ENCODE measurements around the gene EML6.

EML6 gene

DNA sequence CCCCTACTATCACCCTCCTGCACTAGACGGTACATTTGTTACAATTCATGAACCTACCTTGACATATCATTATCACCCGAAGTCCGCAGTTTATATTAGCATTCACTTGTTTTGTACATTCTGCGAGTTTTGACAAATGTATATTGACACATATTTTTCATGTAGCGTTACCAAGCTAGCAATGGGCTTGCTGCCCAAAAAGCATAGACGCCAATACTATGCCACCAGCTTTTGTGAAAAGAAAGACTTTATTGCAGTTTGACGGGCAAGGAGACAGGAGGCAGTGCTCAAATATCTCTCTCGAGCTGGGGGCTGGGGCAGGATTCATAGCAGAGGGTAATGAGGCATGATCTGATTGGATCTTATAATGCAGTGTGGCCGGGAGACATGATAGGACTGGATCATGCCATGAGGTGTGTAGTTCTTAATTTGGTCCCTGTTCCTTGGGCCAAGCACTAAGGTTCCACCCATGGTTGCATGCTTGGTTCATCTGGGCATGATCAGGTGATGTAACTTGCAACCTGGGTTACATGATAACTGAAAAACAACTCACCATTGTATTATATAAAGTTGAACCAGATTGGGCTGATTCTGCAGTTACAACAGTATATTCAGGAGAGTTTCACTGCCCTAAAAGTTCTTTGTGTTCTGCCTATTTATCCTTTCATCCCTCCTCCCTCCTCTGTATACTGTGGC lies 164.5 kb downstream of the EML6 start:
- DNase-seq: no peak

DNA sequence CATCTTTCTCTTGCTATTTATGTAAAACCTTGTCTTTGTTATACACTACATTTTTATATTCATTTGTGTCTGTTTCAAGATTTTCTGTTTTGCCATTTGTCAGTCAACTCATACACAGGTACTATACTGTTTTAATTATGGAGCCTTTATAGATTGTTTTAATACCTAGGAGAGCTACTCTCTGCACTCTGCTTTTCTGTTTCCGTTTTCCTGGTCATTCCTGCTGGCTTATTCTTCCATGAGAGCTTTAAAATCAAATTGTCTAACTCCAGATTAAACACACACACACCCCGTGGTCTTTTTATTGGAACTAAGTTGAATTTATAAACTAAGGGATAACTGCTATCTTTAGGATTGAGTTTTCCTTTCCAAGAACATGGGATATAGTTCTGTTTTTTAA lies 165.6 kb downstream of the EML6 start:
- DNase-seq: no peak

DNA sequence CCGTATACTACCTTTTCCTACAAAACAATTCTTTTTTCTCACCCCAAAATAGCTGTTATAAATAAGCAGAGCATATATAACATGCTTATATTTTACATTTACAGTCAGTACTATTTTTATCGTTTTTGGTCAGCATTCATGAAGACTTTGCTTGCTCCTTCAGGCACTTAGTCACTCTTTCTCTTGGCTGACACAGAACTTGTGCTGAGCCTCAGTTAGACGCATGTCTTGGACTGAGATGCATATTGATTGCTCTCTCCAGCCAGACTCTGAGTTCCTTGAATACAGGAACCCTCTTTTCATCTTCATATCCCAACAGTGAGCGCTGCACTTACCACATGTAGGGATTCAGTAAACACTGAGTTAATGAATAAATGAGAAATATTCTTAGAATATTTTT lies 168.4 kb downstream of the EML6 start:
- DNase-seq: no peak

DNA sequence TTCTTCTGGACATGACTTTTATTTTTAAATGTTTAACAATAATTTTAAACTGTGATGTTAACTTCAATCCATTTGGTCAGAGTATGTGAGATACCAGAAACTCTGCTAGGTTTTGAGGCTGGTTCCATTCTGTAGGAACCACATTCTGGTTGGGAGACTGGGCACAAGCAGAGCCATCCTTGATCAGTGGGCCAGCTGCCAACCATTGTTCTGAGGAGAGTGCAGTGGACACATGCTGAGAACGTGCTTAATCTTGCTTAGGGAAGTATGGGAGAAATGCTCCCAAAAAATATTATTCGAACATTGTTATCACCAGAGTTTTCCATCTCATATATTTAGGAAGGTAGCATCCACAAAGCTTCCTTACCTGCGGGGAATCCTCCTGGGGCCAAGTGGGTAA lies 171.0 kb downstream of the EML6 start:
- no peak for DNase-seq

DNA sequence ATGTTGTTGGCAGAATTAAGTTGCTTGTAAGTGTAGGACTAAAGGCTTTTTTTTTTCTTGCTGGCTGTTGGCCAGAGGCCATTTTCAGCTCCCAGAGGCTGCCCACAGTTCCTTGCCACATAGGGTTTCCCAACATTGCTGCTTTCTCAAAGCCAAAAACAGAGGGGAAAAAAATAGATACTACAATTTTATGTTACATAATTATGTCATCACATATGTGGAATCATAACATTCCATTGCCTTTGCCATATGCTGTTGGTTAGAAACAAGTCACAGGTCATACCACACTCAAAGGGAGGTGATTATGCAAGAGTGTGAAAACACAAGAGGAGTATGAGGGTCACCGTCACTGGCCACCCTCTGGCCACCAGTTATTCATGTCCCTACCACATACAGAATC lies 172.3 kb downstream of the EML6 start:
- DNase-seq: no peak

DNA sequence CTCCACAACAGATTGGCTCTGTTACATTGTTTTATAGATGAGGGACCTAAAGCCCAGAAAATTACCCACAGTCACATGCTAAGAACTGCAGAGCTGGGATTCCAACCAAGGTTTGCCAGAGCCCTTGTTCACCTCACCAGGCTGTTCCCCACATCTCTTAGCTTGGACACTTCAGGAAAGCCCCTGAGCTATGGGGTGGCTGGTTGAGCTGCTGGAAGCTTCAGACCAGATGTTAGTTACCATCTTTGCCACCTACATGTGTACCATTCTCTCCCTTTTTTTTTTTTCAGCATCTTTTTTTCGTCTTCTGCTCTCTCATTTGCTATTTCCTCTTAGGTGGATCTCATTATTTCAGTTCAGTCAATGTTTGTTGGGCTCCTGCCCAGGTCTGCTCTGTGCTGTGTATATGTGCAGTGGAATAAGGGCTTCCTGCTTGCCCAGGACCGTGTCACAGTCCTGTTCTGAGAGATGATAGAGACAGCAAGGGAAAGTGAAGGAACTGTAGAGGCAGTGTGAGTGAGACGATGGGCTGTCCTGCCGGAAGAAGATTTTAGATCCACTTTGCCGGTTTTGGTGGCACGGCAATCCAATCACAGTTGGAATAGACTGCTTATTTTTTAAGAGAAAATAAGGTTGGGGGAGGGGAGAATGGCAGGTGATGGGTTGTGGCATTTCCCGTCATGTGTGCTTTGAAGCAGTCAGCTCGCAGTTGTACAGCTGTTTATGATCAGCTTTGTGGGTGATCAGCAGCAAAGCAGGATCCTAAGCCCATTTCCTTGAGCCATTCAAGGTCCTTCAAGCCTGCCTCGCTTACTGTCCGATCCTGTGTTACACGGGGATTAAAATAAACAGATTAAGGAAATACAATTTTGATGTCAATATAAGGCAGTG lies 174.2 kb downstream of the EML6 start:
- no peak for DNase-seq

DNA sequence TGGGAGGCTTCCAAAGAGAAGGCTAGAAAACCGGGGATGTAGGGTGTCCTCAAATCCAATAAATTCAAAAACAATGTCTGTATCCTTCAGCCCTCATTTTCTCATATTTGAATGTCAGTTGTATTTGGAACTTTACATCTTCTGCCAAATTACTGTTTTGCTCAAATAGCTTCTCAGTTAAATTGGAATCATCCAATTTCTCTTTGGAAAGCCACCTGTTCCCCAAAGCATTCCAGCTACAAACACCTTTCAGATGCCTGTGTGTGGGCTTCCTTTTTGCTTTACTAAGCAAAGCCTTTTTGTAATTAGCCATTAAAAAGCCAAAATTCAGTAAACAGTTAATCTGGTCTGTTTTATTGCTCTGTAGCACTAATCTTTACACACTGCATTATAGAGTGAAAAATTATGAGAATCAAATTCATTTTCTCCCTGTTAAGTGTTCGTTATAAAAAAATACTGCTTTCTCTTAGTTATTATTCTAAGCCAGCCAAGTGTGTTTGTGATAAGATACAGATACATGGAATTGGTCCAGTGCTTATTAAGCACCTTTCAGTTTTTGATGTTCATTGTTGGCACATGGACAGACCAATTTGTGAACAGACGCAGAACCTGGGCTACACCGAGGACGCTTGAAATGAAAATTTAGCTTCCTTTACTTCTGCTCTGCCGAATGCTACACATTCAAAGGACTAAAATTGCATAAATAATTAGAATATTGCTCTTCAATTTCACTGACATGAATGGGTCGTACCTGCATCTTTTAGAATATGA lies 175.2 kb downstream of the EML6 start:
- no peak for DNase-seq

DNA sequence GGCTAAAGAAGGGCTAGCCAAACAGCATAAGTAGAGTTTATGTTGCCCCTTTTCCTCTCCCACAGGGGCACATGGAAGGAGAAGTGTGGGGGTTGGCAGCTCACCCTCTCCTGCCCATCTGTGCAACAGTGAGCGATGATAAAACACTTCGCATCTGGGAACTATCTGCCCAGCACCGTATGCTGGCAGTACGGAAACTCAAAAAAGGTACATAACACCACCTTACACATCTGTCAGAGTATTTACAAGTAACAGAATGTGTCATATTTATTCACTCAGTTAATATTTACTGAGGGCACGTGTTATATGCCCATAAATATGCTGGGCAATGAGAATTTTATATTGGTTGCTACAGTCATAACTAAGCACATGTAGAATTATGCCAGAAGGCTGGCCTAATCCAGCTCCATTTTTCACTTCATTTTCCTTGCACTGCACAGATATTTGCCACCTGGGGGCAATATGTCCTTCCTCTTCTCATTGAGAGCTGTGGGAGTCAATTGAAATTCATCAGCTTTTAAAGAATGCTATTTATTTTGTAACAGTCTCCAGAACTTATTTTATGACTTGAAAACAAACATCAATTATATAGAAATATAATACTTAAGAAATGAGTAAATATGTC lies 176.2 kb downstream of the EML6 start:
- DNase-seq: no peak

DNA sequence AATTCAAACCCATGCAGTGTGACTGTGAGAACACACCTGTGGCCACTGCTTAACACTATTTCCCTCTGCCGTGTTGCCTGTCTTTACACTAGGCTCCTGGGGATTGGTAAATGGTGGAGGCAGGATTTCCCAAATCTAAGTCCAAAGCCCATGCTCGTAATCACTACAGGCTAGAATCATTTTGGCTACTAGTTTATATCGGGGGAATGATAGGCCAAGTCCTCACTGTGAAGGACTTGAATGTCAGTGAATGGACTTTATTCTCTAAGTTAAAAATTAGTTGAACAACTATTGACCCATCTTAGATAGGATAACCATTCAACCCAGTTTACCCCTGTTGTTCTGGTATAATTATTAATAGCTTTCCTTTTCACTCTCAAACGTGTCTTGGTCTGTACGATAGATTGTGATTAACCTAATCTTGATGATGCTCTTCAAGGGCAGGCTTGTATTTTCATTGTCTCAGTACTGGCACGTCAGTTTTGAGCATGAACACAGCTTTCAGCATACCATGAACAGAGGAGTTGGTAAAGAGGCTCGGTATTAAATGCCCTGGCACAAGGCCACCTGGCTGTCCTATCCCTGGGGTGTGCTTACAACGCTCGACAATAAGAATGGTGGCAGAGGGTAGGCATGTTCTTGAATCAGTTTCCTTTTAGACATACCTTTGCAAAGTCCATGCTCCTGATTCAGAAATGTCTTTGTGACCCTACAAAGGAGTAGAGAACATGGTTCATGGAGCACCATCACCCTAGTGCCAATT lies 177.9 kb downstream of the EML6 start:
- no peak for DNase-seq

DNA sequence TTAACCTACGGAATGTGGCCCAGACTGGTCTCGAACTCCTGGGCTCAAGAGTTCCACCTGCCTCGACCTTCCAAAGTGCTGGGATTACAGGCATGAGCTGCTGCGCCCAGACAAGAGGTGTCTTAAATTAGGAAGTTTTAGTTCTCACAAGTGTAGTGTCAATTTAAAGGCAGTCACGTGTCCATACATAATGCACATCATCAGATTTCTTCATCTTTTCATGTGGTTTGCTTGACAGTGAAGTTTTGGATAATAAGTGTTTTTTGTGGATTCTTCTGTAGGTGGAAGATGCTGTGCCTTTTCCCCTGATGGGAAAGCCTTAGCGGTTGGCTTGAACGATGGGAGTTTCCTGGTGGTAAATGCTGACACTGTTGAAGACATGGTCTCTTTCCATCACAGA lies 179.3 kb downstream of the EML6 start:
- DNase-seq: no peak

DNA sequence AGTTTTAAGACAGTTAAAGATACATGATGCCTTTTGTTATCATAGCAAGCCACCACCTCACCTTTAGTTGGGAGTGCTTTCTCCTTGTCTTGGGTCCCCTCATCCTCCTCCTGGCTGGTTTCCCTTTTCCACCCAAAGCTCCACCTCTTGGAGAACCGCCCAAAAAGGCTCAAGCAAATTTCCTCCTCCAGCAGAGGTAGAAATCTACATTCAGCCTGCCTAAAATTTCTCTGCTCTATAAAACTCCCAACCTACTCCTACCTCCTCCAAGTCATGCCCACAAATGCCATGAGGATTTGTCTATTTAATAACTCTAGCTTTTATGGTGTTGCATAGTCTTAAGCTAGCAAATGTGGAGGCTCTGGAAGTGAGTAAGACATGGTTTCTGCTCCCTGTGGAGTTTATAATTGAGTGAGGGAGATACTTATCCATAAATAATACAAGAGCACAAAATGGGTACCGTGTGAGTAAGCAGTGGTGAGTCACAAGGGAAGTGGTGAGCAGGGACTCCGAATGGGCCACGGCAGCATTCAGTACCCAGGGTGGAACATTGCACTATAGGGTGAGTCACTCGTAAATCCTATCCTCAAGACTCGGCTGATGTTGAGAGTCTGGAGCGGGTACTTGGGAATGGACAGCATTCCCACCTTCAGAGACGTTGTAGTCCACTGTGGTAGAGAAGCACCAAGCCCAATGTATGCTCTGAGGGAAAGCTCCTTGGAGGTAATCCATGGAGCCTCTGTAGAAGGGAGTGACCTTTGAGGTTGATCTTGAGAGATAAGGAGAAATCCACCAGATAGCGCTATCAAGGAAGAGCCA lies 180.5 kb downstream of the EML6 start:
- DNase-seq: no peak

DNA sequence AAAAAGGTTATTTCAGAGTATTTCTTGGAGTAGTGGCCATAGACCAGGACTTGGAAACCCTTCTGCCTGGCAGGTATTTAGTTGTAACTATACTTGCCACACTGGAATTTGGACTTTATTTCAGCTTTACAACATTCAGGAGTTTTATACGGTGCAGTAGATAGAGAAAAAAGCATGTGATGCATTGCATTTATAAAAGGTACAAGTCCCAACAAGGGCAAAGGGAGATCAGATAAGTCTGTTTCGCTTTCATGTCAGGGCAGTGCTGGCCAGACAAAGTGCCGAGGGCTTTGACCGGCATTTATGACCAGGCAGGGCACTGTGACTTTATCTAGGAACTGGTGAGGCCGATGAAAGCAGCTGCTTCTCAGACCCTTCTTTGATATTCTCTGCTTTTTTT lies 181.4 kb downstream of the EML6 start:
- DNase-seq: no peak

DNA sequence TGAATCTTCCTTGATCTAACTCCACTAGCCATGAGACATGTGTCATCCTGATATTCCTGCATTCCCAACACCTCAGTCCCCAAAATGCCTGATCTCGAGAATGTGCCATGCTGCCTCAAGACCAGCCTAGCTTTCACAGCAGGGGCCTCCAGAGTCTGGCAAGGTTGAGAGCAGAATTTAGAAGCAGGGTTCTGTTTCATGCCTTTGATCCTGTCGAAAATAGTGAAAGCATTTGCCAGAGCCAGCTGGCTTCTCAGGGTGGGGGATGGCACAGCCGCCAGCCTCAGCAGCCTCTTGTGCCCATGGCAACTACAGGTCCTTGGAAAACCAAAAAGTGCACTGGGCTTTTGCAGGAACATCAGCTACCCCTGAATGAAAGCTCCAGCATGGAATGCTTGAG lies 183.3 kb downstream of the EML6 start:
- DNase-seq: no peak

DNA sequence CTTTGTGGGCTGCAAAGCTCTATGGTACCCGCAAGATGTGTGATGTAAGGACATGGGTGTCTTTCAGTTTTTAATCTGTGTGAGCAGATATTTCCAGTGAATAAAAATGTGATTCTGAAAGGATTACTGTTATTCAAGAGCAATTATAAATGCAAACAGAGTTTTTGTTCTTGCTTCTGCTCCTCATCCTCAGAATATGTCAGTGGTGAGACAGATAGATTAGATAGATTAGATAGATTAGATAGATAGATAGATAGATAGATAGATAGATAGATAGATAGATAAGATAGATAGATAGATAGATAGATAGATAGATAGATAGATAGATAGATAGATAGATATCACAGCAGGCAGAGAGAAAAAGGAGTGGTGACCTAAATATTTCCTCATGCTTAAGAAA lies 184.2 kb downstream of the EML6 start:
- no peak for DNase-seq

DNA sequence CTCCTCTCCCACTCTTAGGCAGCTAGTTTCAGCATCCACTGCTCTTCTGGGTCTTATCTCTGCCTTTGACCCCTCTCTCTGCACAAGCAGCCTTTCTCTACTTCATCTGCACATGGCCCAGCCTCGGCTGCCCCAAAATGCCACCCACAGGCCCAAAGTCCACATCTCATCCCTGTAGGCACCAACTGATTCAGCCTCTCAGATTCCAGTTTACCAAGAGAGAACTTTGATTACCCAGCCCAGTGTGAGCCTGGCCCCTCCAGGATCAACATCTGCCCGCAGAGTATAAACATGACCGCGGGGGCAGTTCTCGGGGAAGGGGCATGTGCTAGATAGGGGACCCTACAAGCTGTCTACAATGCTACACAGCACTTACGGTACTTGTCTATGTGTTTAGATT lies 185.1 kb downstream of the EML6 start:
- no peak for DNase-seq

DNA sequence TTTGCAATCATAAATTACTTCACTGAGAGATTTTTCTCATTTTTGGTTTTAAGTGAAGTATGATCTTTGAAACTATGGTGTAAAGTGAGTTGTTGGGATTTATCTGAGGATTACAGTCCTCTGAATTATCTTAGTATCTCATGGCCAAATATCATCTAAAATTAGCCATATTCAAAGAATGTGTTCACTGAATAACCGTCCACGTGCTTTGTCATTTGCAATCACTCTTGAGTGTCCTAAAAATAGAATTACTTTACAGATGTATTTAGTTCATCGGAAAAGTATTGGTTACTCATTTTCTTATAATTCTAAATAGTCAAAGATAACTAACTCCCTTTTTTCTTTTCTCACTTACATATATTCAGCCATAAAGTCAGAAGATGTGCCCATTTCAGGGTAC lies 185.5 kb downstream of the EML6 start:
- no peak for DNase-seq

DNA sequence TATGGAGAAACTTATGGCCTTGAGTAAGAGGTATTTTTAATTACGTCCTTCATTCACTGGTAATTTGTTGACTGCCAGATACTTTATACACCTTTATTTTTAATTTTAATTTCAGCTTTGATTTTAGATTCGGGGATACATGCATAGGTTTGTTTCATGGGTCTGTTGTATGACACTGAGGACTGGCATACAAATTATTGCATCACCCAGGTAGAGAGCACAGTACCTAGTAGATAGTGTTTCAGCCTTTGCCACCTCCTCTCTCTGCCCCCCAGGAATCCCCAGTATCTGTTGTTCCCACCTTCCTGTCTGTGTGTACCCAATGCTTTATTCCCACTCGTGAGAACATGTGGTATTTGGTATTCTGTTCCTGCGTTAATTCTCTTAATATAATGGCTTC lies 188.8 kb downstream of the EML6 start:
- DNase-seq: no peak

DNA sequence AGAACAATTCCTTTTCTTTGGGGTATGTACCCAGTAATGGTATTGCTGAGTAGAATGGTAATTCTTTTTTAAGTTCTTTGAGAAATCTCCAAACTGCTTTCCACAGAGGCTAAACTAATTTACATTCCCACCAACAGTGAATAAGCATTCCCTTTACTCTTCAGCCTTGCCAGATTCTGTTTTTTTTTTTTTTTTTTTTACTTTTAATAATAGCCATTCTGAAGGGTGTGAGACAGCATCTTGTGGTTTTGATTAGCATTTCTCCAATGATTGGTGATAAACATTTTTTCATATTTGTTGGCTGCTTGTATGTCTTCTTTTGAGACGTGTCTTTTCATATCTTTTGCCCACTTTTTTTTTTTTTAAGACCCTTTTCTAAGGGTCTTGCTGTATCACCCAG lies 189.4 kb downstream of the EML6 start:
- DNase-seq: no peak

DNA sequence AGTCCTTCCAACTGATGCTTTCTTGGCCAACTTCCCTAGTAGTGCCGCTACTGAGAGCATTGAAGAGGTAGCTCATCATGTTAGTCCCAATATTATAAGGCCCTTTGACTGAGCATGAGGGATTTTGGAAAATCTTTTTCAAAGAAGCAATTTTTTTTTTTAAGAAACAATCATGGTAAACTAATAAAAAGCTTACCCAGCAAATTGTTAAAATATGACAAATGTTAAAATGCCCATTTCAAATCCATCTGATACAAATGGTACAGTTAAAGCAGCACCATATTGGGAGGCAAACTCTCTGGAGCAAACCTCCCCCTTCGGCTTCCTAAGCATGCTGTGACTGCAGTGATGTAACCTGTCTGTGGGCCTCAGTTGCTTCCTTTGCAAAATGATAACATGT lies 191.2 kb downstream of the EML6 start:
- no peak for DNase-seq

DNA sequence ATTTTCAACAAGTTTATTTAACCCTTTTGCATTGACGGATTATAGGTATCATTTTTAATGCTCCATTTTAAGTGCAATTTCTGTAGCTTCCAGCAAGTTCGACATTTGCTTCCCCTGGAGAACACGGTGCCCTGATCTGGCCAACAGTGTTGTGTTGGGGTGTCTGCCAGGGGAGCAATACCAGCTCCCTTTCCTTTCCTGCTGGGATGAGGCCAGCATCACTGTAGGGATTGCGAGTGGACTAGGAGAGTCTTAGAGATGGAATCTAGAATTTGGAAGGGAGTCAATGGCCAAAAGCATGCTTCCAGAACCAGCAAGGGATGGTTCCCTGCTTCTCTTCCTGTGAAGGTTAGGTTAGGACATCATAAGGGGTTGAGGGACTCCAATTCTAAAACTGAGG lies 191.6 kb downstream of the EML6 start:
- DNase-seq: no peak

DNA sequence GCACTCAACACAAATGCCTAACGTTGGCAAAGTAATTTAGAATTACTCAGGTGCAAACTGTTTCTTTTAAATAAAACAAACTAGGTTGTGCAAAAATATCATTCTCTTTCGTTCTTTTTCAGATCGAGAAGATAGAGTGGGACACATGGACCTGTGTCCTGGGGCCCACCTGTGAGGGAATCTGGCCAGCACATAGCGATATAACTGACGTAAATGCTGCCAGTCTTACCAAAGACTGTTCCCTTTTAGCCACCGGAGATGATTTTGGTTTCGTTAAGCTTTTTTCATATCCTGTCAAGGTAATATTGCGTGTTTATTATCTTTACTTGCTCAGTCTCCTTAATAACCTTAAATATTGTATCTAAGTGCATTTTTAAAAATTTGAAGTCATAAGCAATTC lies 193.2 kb downstream of the EML6 start:
- no peak for DNase-seq
